Measurements from ENCODE around the gene INPP4A.
A peak's percentile ranks its signal among the peaks of the same experiment; 100 is the strongest.

Gene INPP4A

GRCh38 chr2:98465456-98466226 is 21.0 kb downstream of the INPP4A start (continued):
- TF ChIP-seq, protein P1, sequence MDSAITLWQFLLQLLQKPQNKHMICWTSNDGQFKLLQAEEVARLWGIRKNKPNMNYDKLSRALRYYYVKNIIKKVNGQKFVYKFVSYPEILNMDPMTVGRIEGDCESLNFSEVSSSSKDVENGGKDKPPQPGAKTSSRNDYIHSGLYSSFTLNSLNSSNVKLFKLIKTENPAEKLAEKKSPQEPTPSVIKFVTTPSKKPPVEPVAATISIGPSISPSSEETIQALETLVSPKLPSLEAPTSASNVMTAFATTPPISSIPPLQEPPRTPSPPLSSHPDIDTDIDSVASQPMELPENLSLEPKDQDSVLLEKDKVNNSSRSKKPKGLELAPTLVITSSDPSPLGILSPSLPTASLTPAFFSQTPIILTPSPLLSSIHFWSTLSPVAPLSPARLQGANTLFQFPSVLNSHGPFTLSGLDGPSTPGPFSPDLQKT (IDR thresholded peaks at IDR 0.05; ENCODE audit: borderline replicate concordance, low read depth, low read length), result no peak
- TF ChIP-seq ZNF768 (tag by site-specific recombination; IDR thresholded peaks at IDR 0.05) (no peak), ZNF121 (tag by site-specific recombination; IDR thresholded peaks at IDR 0.05) (peak; percentile 67), ZNF335 (tag by site-specific recombination; conservative IDR thresholded peaks at IDR 0.05) (no peak), AEBP2 (tag by site-specific recombination; IDR thresholded peaks at IDR 0.05; ENCODE audit: borderline replicate concordance) (no peak), KLF9 (tag by site-specific recombination; IDR thresholded peaks at IDR 0.05; ENCODE audit: low read depth) (peak; percentile 61), ZNF202 (tag by site-specific recombination; IDR thresholded peaks at IDR 0.05; ENCODE audit: borderline replicate concordance) (no peak), ZNF645 (tag by site-specific recombination; IDR thresholded peaks at IDR 0.05) (no peak), ZSCAN23 (tag by site-specific recombination; IDR thresholded peaks at IDR 0.05) (no peak), ZNF777 (tag by site-specific recombination; IDR thresholded peaks at IDR 0.05; ENCODE audit: borderline replicate concordance) (no peak), ZIC2 (tag by site-specific recombination; IDR thresholded peaks at IDR 0.05) (no peak), ZNF548 (tag by site-specific recombination; IDR thresholded peaks at IDR 0.05) (no peak), ZNF2 (tag by site-specific recombination; IDR thresholded peaks at IDR 0.05) (no peak), KLF1 (tag by site-specific recombination; IDR thresholded peaks at IDR 0.05) (peak; percentile 47; the same call in 1 of the 2 replicates), ZNF37A (tag by site-specific recombination; IDR thresholded peaks at IDR 0.05) (no peak), ZBTB21 (tag by site-specific recombination; IDR thresholded peaks at IDR 0.05) (no peak)
- TF ChIP-seq, protein P2, sequence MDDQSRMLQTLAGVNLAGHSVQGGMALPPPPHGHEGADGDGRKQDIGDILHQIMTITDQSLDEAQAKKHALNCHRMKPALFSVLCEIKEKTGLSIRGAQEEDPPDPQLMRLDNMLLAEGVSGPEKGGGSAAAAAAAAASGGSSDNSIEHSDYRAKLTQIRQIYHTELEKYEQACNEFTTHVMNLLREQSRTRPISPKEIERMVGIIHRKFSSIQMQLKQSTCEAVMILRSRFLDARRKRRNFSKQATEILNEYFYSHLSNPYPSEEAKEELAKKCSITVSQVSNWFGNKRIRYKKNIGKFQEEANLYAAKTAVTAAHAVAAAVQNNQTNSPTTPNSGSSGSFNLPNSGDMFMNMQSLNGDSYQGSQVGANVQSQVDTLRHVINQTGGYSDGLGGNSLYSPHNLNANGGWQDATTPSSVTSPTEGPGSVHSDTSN (CRISPR knock-in tag; IDR thresholded peaks at IDR 0.05), result no peak
- TF ChIP-seq, protein P3, sequence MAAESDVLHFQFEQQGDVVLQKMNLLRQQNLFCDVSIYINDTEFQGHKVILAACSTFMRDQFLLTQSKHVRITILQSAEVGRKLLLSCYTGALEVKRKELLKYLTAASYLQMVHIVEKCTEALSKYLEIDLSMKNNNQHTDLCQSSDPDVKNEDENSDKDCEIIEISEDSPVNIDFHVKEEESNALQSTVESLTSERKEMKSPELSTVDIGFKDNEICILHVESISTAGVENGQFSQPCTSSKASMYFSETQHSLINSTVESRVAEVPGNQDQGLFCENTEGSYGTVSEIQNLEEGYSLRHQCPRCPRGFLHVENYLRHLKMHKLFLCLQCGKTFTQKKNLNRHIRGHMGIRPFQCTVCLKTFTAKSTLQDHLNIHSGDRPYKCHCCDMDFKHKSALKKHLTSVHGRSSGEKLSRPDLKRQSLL (tag by site-specific recombination; IDR thresholded peaks at IDR 0.05), result peak; percentile 84
- TF ChIP-seq, protein P4, sequence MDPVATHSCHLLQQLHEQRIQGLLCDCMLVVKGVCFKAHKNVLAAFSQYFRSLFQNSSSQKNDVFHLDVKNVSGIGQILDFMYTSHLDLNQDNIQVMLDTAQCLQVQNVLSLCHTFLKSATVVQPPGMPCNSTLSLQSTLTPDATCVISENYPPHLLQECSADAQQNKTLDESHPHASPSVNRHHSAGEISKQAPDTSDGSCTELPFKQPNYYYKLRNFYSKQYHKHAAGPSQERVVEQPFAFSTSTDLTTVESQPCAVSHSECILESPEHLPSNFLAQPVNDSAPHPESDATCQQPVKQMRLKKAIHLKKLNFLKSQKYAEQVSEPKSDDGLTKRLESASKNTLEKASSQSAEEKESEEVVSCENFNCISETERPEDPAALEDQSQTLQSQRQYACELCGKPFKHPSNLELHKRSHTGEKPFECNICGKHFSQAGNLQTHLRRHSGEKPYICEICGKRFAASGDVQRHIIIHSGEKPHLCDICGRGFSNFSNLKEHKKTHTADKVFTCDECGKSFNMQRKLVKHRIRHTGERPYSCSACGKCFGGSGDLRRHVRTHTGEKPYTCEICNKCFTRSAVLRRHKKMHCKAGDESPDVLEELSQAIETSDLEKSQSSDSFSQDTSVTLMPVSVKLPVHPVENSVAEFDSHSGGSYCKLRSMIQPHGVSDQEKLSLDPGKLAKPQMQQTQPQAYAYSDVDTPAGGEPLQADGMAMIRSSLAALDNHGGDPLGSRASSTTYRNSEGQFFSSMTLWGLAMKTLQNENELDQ (tag by site-specific recombination; IDR thresholded peaks at IDR 0.05; ENCODE audit: low read depth), result no peak
- TF ChIP-seq, protein P5, sequence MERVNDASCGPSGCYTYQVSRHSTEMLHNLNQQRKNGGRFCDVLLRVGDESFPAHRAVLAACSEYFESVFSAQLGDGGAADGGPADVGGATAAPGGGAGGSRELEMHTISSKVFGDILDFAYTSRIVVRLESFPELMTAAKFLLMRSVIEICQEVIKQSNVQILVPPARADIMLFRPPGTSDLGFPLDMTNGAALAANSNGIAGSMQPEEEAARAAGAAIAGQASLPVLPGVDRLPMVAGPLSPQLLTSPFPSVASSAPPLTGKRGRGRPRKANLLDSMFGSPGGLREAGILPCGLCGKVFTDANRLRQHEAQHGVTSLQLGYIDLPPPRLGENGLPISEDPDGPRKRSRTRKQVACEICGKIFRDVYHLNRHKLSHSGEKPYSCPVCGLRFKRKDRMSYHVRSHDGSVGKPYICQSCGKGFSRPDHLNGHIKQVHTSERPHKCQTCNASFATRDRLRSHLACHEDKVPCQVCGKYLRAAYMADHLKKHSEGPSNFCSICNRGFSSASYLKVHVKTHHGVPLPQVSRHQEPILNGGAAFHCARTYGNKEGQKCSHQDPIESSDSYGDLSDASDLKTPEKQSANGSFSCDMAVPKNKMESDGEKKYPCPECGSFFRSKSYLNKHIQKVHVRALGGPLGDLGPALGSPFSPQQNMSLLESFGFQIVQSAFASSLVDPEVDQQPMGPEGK (tag by site-specific recombination; IDR thresholded peaks at IDR 0.05), result peak; percentile 53
- TF ChIP-seq, protein P6, sequence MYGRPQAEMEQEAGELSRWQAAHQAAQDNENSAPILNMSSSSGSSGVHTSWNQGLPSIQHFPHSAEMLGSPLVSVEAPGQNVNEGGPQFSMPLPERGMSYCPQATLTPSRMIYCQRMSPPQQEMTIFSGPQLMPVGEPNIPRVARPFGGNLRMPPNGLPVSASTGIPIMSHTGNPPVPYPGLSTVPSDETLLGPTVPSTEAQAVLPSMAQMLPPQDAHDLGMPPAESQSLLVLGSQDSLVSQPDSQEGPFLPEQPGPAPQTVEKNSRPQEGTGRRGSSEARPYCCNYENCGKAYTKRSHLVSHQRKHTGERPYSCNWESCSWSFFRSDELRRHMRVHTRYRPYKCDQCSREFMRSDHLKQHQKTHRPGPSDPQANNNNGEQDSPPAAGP (tag by site-specific recombination; IDR thresholded peaks at IDR 0.05), result no peak

Data from HEK293 (cell line).